RPMI8226 (cell line): ENCODE data around the gene KRTAP10-2.
"Not testable (repeated sequence)": the region's sequence is repeated elsewhere in the genome, so short reads cannot be mapped to it uniquely, and the experiment has no call there.

ENCODE experiments used
- DNase-seq: peaks from one replicate; pipeline ENCODE4 v3.0.0-alpha.2; 2015

Gene KRTAP10-2

DNA sequence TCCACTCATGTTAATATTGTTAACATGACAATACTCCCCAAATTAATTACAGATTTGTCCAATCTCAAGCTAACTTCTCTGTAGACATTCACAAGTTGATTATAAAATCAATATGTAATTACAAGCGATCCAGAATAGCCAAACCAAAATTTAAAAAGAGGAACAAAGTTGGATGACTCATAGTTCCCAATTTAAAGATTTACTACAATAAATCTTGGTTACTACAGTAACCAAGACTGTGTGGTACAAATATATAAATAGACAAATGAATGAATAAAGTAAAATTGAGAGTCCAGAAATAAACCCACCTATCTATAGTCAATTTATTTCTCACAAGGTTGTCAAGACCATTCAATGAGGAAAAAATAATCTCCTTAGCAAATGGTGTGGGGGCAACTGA is 15.1 kb upstream of the KRTAP10-2 start:
- peak; percentile 32 for DNase-seq

DNA sequence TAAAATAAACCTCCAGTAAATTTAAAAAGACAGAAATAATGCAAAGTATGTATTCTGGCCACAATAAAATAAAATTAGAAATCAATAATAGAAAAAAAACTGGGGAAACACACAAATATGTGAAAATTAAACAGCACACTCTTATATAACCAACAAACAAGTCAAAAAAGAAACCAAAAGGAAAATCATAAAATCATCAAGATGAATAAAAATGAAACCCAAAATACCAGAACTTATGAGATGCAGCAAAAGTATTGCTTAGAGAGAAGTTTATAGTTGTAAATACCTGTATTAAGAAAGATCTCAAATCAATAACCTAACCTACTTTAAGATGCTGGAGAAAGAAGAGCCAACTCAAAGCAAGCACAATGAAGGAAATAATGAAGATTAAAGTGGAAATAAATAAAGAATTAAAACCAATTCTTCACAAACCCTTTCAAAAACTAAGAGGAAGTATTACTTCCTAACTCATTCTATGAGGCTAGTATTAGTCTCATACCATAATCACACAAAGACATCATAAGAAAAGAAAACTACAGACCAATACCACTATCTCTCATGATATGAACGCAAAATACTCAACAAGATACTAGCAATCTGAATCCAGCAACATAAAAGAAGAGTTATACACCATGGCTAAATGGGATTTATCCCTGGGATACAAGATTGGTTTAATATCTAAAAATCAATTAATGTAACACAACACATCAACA is 13.7 kb upstream of the KRTAP10-2 start:
- DNase-seq, result no peak

DNA sequence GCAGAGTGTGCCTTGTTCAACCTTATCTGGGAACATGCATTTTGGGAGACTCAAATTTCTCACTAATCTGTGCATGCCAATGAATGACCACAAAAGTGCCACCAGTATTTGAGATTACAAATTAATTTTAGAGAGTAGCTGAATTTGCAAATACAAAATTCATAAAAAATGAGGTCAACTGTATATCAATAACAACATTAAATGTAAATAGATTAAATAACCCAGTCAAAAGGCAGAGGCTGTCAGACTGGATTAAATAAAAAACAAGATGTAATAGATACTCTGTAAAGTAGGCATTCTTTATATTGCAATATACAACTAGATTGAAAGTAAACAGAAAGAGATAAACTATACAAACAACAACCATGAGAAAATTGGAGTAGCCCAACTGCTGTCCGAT is 12.8 kb upstream of the KRTAP10-2 start:
- DNase-seq, result no peak

DNA sequence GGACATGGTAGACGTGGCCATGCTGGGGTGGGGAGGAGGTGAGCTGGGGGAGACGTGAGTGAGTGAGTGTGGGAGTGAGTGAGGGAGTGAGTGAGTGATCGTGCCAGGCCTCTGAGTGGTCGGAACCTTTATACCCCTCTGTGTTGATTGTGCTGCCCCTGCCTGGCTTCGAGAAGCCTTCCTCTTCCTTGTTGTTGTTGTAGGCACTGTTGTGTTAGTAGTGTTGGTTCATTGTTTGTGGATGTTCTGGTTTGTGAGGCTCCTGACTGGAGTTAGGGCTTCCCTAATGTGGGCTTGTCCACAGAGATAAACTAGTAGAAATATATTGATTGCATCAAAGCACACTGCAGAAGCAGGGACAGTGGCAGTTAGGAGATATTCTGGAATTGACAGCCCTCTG is 7.4 kb upstream of the KRTAP10-2 start, which contains the start of gene KRTAP10-3:
Gene KRTAP10-3 (minus strand): TSS at position 101 of the 400 bp plus-strand sequence. CDS start 80 bp downstream, at position 21.
- no peak for DNase-seq

DNA sequence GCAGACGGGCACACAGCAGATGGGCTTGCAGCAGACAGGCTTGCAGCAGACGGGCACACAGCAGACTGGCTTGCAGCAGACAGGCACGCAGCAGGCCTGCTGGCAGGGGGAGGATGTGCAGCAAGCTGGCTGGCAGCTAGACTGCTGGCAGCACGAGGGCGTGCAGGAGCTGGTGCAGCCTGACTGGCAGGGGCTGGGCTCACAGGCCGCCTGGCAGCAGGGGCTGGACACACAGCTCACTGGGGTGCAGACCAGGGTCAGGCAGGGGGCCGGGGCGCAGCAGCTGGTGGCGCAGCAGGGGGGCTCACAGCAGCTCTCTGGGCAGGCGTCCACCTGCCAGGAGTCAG is 7.0 kb upstream of the KRTAP10-2 start:
- DNase-seq, result not testable (repeated sequence)

DNA sequence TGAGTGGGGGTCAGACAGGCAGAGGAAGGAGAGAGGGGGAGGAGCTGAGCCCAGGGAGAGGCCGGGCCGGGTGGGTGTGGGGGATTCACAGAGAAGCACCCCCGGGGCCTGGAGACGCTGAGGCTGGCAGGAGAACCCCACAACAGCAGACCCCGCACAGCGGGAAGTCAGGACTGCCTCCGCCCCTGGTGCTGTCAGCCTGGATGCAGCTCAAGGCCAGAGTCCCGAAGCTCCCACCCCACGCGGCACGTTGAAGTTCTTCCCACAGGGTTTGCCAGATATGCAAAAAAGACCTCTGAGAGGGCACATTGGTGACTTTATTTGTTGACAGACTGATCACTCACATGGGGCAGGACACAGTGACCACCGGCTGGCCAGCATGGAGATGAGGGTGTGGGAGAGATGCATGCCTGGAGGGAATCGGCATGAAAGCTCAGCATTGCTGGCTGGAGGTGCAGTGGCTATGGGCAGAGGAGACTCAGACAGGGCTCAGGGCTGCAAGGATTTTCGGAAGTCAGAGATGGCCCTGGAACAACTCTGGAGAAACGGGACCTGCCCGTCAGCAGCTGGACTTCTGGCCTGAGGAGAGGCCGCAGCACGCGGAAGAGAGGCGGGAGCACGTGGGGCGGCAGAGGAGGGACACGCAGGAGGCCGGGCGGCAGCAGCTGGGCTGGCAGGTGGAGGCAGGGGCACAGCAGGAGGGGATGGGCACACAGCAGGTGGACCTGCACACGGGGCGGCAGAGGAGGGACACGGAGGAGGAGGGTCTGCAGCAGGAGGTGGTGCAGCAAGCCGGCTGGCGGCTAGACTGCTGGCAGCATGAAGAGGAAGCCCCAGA is 6.4 kb upstream of the KRTAP10-2 start:
- no peak for DNase-seq

DNA sequence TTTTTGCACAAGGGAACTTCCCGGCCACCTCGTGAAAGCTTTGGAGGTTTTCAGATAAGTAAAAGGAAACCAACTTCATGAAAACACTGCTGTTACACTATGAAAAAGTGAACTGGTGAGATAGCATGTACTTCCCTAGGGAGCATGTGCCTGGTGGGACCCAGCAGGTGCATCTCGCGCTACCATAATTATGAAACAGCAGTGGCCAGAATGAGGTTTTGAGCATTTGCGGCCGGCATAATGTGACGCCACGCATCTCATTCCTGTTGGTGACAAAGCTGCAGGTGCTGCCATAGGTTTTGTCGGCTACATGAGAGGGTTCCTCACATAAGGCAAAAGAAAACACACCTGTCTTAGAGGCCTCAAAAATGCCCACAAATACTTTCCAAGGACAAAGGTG is 5.6 kb upstream of the KRTAP10-2 start:
- peak; percentile 88 for DNase-seq

DNA sequence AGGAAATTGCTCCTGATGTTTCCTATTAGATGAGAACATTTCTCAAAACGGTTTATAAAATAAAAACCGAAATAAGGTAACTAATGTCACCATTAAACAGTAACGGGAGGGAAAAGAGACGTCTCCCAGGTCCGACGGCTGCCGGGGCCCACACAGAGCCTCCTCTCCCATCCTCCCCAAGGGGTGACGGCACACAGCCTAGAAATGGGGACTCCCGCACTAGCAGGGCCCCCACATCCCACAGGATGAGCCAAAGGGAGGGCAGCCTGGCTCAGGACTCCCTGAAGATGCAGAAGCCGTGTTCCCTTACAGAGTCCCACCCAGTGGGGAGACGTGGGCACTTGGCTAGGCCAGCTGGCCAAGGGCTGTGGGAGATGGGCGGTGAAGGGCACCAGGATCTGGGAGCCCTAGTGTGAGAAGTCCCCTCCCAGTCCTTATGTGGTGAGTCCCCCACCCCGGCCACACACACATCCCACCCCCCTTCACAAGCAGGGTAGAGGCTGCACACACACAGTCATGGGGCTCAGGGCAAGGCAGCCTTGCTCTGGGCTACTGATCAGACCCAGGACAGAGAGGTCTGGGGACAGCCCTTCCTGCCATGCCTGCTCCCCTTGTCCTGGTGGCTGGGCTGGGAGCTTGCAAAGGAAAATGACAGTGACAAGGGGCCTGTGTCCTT is 4.0 kb upstream of the KRTAP10-2 start:
- DNase-seq, result no peak

DNA sequence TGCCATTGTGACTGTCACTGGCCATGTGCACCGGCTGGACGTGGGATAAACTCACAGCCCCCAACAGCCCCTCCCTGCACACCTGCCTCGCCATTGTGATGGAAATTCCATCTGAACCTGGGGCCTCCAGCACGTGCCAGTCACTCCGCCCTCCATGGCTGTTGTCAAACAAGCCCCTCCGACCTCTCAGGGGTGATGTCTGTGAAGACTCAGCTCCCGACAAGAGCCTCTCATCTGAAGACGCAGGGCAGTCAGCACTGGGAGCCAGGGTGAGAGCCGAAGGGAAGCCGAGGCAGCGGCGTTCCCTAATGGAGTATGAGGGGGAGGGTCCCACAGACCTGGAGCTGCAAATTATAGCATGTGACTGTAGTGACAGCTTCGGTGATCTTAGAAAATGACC is 1.4 kb upstream of the KRTAP10-2 start:
- DNase-seq, result no peak

DNA sequence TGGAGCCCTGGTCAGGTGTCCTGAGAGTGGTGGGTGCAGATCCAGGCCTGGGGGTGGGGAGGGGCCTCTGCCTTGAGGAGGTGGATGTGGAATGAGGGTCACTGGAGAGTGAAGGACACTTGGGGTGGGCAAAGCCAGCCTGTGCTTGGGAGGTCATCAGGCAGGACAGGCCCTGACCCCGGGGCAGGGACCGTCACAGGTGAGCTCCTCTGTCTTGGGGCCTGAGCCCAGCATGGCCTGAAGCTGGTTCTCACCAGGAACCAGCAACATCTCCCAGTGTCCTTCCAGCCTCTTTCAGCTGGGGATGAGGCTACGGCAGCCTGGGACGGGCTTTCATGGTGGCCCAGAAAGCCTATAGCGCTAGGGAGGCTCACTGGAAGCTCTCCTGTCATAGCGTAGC is 831 bp upstream of the KRTAP10-2 start:
- no peak for DNase-seq

DNA sequence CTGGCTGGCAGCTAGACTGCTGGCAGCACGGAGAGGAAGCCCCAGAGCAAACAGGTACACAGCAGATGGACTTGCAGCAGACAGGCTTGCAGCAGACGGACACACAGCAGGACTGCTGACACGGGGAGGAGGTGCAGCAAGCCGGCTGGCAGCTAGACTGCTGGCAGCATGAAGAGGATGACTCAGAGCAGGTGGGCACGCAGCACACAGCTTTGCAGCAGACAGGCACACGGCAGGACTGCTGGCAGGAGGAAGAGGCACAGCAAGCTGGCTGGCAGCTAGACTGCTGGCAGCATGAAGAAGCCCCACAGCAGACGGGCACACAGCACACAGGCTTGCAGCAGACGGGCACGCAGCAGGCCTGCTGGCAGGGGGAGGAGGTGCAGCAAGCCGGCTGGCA is 498 bp downstream of the KRTAP10-2 start:
- no peak for DNase-seq

DNA sequence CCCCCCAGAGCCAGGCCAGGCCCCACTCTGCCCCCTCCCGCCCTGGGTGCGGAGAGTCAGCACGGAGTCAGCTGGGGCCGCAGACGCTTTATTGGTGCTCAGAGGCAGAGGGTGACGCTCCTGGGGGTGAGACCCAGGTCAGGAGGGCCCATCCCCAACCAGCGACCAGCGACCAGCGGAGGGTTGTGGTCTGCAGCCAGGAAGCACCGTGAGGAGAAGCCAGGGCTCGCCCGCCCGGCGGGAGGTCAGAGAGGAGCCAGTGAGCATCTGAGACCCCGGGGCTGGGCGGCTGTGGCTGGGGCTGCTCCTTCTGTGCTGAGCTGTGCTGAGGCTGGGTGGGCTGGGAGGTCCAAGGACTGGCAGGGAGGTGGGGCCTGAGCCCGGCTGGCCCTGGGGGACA is 1.0 kb downstream of the KRTAP10-2 start:
- DNase-seq, result not testable (repeated sequence)

DNA sequence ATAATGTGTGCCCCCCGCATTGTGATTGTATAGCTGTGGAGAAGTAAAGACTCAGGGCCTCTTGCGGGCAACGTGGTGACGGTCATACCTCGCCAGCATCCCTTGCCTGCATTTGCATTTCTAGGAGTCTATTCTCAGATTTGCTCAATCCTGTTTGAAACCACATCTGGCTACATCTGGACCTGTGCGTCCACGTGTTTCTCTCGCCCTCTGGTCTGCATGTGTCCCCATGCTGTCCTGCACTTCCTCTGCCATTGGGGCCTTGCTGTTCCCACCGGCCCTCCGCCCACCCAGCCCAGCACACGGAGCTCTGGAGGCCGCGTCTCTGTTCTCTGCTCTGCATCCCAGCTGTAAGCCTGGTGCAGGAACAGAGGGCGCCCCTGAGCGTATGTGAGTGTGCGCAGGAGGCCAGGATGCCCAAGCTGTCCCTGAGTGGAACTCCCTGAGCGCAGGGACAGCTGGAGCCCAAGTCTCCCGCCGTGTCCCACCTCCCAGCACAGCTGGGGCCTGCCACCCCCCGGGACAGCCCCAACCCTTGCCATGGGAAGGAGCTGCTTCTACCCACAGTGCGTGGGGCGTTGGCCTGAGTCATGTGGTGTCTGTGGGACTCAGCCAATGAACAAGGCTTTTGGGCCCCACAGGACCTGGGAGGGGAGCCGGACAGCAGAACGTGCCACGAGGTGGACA is 1.6 kb downstream of the KRTAP10-2 start:
- no peak for DNase-seq

DNA sequence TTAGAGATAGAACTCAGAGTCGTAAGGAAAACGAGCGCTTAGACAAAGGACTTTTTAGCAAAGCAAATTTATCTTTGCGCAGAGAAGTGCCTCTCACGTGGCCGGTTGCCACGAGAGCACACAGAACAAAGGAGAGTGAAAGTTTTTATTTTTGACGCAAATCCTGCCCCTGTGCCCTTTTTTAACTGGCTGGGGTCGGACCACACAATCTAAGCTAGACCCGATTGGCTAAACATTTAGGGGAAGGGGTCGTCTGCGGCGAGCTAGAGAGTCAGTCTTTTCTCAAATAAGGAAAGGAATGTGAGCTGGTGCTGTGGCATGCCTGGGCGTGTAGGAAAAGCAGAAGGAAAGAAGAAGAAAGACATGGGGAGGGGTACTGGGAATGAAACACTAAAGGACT is 2.4 kb downstream of the KRTAP10-2 start:
- DNase-seq, result no peak

DNA sequence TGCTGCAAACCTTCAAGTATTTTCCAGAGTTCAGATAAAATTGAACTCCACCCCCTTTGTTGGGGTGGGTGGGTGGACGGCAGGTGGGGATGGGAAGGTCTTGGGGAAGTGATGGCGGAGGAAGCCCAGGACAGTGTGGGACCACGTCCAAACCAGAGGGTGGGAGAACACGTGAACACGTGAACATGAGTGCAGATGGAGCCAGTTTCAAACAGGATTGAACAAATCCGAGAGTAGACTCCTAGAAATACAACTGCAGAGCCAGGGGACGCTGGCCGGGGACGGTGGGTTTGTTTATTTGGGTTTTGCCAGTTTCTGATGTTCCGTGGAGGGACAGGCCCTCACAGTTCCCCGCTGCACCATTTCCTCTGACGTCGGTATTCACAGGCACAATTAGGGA is 2.9 kb downstream of the KRTAP10-2 start:
- no peak for DNase-seq

DNA sequence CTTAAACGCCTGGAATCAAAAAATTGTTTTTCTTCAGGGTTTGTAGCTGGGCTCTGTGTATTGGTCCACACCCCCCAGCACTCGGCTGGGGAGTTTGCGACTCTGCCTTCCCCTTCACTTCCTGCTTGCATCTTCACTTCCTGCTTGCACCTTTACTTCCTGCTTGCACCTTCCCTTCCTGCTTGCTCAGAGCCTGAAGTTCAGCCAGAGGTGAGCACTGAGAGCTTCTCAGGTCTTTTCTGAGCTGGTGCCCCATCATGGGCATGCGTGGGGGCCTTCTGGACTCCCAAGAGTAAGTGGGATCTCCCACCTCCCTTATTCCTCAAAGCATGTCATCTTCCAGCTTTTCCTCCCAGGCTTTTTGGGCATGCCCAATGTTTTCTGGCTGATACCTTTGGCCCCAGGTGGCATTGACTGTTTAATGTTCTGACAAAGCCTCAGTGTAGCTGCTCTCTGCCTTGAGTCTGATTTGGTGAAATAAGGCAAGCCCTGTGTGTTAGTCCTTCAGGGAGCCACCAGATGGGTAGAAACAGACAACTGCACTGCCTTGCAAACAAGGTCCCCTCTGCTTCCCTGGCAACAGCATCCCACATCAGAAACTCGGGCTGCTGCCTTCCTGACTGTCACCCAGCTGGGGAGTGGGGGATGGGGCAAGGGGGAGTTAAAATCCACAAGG is 3.5 kb downstream of the KRTAP10-2 start:
- DNase-seq, result no peak

DNA sequence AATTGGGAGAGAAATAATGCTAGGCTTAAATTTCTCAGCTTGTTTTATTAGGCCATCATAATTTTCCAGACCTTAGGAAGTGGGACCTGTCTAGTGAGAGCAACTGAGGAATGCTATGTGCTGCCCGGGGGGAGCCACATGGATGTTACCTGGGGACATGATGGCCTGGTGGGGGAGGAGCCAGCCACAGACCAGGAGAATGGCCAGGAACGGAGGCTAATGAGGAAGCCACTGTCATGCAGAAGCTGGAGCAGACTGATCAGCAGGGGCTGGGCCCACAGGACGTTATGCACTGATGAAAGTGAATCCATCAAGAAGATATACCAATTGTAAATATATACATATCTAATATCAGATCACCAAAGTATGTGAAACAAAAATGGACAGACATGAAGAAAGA is 6.7 kb downstream of the KRTAP10-2 start:
- DNase-seq, result no peak

DNA sequence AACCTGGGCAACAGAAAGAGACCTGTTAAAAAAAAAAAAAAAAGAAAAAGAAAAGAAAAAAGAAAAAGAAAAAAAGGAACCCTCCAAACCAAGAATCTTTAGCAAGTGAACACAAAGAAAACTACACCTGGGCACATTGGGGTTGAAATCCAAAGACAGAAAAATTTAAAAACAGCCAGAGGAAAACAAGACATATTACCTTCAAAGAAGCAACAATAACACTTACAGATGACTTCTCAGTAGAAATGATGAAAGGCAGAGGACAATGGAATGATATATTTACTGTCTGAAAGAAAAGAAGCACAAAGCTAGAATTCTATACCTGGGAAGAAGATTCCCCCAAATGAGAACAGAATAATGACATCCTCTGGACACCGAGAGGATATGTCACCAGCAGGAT is 8.6 kb downstream of the KRTAP10-2 start:
- no peak for DNase-seq

DNA sequence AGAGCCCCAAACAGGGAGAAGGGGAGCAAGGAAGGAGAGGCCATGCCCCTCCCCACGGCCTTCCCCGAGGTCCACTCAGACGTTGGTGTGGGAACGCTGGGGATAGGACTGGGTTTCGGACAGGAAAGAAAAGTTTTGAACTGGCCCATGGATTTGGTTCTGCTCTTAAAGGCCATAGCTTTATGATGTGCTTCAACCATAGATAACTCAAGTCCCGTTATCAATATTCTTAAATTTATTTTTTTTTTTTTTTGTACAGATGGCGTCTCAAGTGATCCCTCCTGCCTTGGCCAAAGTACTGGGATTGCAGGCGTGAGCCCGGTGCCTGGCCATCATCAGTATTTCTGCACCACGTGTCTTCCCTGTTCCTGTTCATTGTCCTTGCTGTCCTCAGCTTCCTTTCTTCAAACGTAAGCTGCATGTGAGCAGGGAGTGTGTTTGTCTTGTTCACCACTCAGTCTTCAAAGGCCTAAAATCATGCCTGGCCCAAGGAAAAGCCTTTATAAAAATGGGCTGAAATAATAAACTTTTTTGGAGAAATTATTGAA is 10.5 kb downstream of the KRTAP10-2 start:
- DNase-seq, result no peak

DNA sequence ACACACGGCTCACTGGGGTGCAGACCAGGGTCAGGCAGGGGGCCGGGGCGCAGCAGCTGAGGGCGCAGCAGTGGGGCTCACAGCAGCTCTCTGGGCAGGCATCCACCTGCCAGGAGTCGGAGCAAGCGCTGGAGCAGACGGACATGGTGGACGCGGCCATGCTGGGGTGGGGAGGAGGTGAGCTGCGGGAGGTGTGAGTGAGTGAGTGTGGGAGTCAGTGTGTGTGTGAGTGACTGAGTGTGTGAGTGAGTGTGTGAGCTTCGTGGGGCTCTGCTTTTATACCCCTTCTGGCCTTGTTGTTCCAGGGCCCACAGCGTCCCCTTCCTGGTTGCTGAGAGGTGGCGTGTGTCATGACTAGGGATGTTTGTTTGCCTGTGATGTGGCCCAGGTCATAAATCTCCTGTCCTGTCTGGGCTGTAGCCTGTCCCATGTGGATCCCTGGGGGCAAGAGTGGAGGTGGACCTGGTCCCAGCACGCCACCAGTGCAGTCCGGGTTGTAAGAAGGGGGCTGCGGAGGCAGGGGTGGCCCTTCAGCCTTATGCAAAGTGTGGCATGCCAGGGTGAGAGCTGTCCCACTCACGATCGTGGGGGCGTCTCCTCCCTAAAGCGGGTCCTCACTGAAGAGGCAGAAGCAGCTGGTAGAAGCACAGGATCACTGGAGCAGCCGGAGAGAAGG is 11.2 kb downstream of the KRTAP10-2 start, which contains the start of gene KRTAP10-1:
Gene KRTAP10-1 (minus strand): TSS at position 205 of the 676 bp plus-strand sequence. CDS start 45 bp downstream, at position 160.
- no peak for DNase-seq

DNA sequence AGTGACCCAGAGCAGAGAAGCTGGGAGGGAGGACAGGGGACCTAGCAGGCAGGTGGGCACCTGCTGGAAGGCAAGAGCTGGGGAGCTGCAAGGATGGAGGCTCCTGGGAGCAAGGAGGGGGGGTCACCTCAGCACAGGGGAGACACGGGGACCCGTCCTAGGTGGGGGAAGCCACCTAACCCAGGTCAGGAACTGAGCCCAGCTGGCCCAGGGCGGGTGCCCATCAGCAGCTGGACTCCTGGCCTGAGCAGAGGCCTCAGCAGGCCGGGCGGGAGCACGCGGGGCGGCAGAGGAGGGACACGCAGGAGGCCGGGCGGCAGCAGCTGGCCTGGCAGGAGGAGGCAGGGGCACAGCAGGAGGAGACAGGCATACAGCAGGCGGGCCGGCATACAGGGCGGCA is 12.3 kb downstream of the KRTAP10-2 start:
- no peak for DNase-seq
